Measurements from ENCODE around the gene GRIK1.

GRIK1 gene

GRCh38 chr21:29873908-29874307 is 65.9 kb downstream of the GRIK1 start:
- Histone ChIP-seq H3F3A (ENCODE audit: control insufficient read depth, insufficient read depth) (no peaks in the 10 kb centered on the region), H3K9me3 (ENCODE audit: control insufficient read depth, insufficient read depth, low read length) (no peaks in the 10 kb centered on the region), H3K4me3 (ENCODE audit: low read length) (no peak overlapping the region), H4K20me1 (ENCODE audit: control insufficient read depth, insufficient read depth, low read depth, low read length) (no peaks in the 10 kb centered on the region), H3K4me2 (ENCODE audit: low read length) (no peak overlapping the region), H3K4me1 (ENCODE audit: control insufficient read depth, low read length) (no peaks in the 10 kb centered on the region), H3K79me2 (ENCODE audit: control insufficient read depth, low read length) (no peaks in the 10 kb centered on the region), H3K36me3 (ENCODE audit: control insufficient read depth, low read length) (no peaks in the 10 kb centered on the region), H3K27ac (ENCODE audit: low read depth, low read length) (no peak overlapping the region), H3K9me2 (replicated peaks; ENCODE audit: control insufficient read depth, low read length) (no peaks in the 10 kb centered on the region), H3K27me3 (ENCODE audit: control insufficient read depth, low read length) (no peaks in the 10 kb centered on the region)
- TF ChIP-seq CTCF (IDR thresholded peaks at IDR 0.05; ENCODE audit: low read depth, low read length, poor library complexity, severe bottlenecking), result no peak
- no peak for TF ChIP-seq EZH2phosphoT487 (IDR thresholded peaks at IDR 0.05; ENCODE audit: borderline replicate concordance, low read length)

- Histone ChIP-seq H3K9me3 (ENCODE audit: control insufficient read depth, insufficient read depth, low read length) (no peaks in the 10 kb centered on the region), H3K36me3 (ENCODE audit: control insufficient read depth, low read length) (no peaks in the 10 kb centered on the region), H3K4me2 (ENCODE audit: low read length) (no peak overlapping the region), H3K4me1 (ENCODE audit: control insufficient read depth, low read length) (no peaks in the 10 kb centered on the region), H4K20me1 (ENCODE audit: control insufficient read depth, insufficient read depth, low read depth, low read length) (no peaks in the 10 kb centered on the region), H3K79me2 (ENCODE audit: control insufficient read depth, low read length) (no peaks in the 10 kb centered on the region), H3K27ac (ENCODE audit: low read depth, low read length) (no peak overlapping the region), H3F3A (ENCODE audit: control insufficient read depth, insufficient read depth) (no peaks in the 10 kb centered on the region), H3K9me2 (replicated peaks; ENCODE audit: control insufficient read depth, low read length) (no peaks in the 10 kb centered on the region), H3K27me3 (ENCODE audit: control insufficient read depth, low read length) (no peaks in the 10 kb centered on the region), H3K4me3 (ENCODE audit: low read length) (no peak overlapping the region)
- TF ChIP-seq EZH2phosphoT487 (IDR thresholded peaks at IDR 0.05; ENCODE audit: borderline replicate concordance, low read length) (no peak), CTCF (IDR thresholded peaks at IDR 0.05; ENCODE audit: low read depth, low read length, poor library complexity, severe bottlenecking) (no peak)
These were observed 69.0 kb downstream of the GRIK1 start for GRCh38 chr21:29870814-29871213.

GRCh38 chr21:29867796-29868195 is 72.0 kb downstream of the GRIK1 start:
- H3K4me3 ChIP-seq (ENCODE audit: low read length), result no peak overlapping the region
- no peaks in the 10 kb centered on the region for H3K79me2 ChIP-seq (ENCODE audit: control insufficient read depth, low read length)
- no peak overlapping the region for H3K27ac ChIP-seq (ENCODE audit: low read depth, low read length)
- TF ChIP-seq CTCF (IDR thresholded peaks at IDR 0.05; ENCODE audit: low read depth, low read length, poor library complexity, severe bottlenecking), result no peak
- no peak for TF ChIP-seq EZH2phosphoT487 (IDR thresholded peaks at IDR 0.05; ENCODE audit: borderline replicate concordance, low read length)
- no peaks in the 10 kb centered on the region for H4K20me1 ChIP-seq (ENCODE audit: control insufficient read depth, insufficient read depth, low read depth, low read length)
- H3K9me2 ChIP-seq (replicated peaks; ENCODE audit: control insufficient read depth, low read length), result no peaks in the 10 kb centered on the region
- no peaks in the 10 kb centered on the region for H3K4me1 ChIP-seq (ENCODE audit: control insufficient read depth, low read length)
- 0 out of 2 replicates have a peak, but pooled peaks cover 3% of the 10 kb centered on the region for H3K27me3 ChIP-seq (ENCODE audit: control insufficient read depth, low read length)
- no peaks in the 10 kb centered on the region for H3F3A ChIP-seq (ENCODE audit: control insufficient read depth, insufficient read depth)
- H3K9me3 ChIP-seq (ENCODE audit: control insufficient read depth, insufficient read depth, low read length), result no peaks in the 10 kb centered on the region
- no peak overlapping the region for H3K4me2 ChIP-seq (ENCODE audit: low read length)
- H3K36me3 ChIP-seq (ENCODE audit: control insufficient read depth, low read length), result no peaks in the 10 kb centered on the region

GRCh38 chr21:29860346-29860745 is 79.5 kb downstream of the GRIK1 start:
- Histone ChIP-seq H3F3A (ENCODE audit: control insufficient read depth, insufficient read depth) (no peaks in the 10 kb centered on the region), H3K27me3 (ENCODE audit: control insufficient read depth, low read length) (0 out of 2 replicates have a peak, but pooled peaks cover 3% of the 10 kb centered on the region), H3K4me3 (ENCODE audit: low read length) (no peak overlapping the region), H4K20me1 (ENCODE audit: control insufficient read depth, insufficient read depth, low read depth, low read length) (no peaks in the 10 kb centered on the region), H3K9me3 (ENCODE audit: control insufficient read depth, insufficient read depth, low read length) (no peaks in the 10 kb centered on the region), H3K27ac (ENCODE audit: low read depth, low read length) (no peak overlapping the region), H3K4me2 (ENCODE audit: low read length) (no peak overlapping the region), H3K9me2 (replicated peaks; ENCODE audit: control insufficient read depth, low read length) (no peaks in the 10 kb centered on the region), H3K4me1 (ENCODE audit: control insufficient read depth, low read length) (no peaks in the 10 kb centered on the region), H3K79me2 (ENCODE audit: control insufficient read depth, low read length) (no peaks in the 10 kb centered on the region), H3K36me3 (ENCODE audit: control insufficient read depth, low read length) (no peaks in the 10 kb centered on the region)
- no peak for TF ChIP-seq CTCF (IDR thresholded peaks at IDR 0.05; ENCODE audit: low read depth, low read length, poor library complexity, severe bottlenecking)
- TF ChIP-seq EZH2phosphoT487 (IDR thresholded peaks at IDR 0.05; ENCODE audit: borderline replicate concordance, low read length), result no peak

All from DOHH2 (cell line).